Esophagus squamous epithelium (tissue), 5 donors: ENCODE data around the gene MDFI. TPM values are rescaled to one million over a fixed set of nuclear protein-coding genes. Genes with fewer than 3 reads are reported as not detected.
A peak's percentile ranks its signal among the peaks of the same experiment; 100 is the strongest.

Experiments
- DNase-seq: peaks from one replicate; lab custom pipeline; 2025; lab: John Stamatoyannopoulos, UW
- H3K27ac ChIP-seq, 4 donors: fragments of 200-600 bp; sonication (generic); one replicate each; pipeline ENCODE4 v1.5.1; 2016 to 2019; ENCODE audit warnings: mild to moderate bottlenecking in 1 of 4
- H3K27me3 ChIP-seq, 4 donors: fragments of 200-600 bp; sonication (generic); 1 replicate in 3 of 4; 2 replicates in 1 of 4; pipeline versions ENCODE4 v1.5.1 to v1.6.0; 2017 to 2021; ENCODE audit warnings: antibody characterized with exemption in 1 of 4
- H3K36me3 ChIP-seq, 3 donors: fragments of 200-600 bp; sonication (generic); one replicate each; pipeline ENCODE4 v1.5.1; 2016 to 2019
- H3K4me1 ChIP-seq, 3 donors: fragments of 200-600 bp; sonication (generic); one replicate each; pipeline ENCODE4 v1.5.1; 2017 to 2019
- H3K4me3 ChIP-seq, 4 donors: fragments of 200-600 bp; sonication (generic); 1 replicate in 3 of 4; 2 replicates in 1 of 4; pipeline ENCODE4 v1.5.1; 2016 to 2019; ENCODE audit warnings: mild to moderate bottlenecking in 2 of 4, moderate library complexity in 1 of 4
- H3K9me3 ChIP-seq, 3 donors: fragments of 200-600 bp; sonication (generic); one replicate each; pipeline ENCODE4 v1.5.1; 2016 to 2019
- POLR2A ChIP-seq, 4 donors: fragments of 450-650 bp; IDR thresholded peaks; one replicate each; pipeline ENCODE4 v1.6.1; 2017; ENCODE audit warnings: antibody characterized with exemption in 4 of 4, mild to moderate bottlenecking in 4 of 4, moderate library complexity in 3 of 4
- WGBS, 2 donors: methylation state at CpG; one replicate each; pipeline ENCODE4 v1.1.5; 2018; 5-methylcytosine and 5-hydroxymethylcytosine counted together
- intact Hi-C: fragments of 100-400 bp; cut with DNase I; formaldehyde crosslinking; loops from one replicate; pipeline ENCODE4 v1.15.0; 2022
- total RNA-seq, 4 donors: library from RNA; depleted of rRNA; stranded (reverse); fragments of >200 nt; gene quantifications; one replicate each; pipeline ENCODE4 v1.1.0, GENCODE V29; 2016
- TF ChIP-seq, protein P1 (sequence below), 6 experiments: fragments of 450-650 bp in 4 of 6; fragments of 200-600 bp in 2 of 6; sonication (generic) in 2 of 6; IDR thresholded peaks; one replicate each; pipeline ENCODE4 v1.5.1; 2016 to 2019; ENCODE audit warnings: antibody characterized with exemption in 6 of 6, mild to moderate bottlenecking in 4 of 6, moderate library complexity in 4 of 6
- donor health status: DM: yes; HTN: yes; CAD: no.

MDFI gene
- total RNA-seq, 4 donors from 2014 or later, result 50.5 to 105 (median 81.8) TPM

DNA sequence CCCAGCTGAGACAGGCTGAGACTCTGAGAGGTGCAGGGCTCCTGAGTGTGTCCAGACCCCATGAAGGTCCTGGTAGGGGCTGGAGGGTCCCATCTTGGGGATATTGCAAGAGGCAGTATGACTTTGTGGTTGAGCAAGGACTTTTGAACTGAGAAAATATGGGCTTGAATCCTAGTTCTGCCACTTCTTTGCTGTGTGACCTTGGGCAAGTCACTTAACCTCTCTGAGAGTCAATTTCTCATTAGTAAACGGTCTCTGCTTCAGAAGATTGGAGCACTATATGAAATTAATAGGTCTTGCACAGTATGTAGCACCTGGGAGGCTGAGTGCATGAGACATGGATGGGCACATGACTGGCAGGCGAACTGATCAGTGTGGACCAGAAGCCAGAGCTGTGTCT lies 54.5 kb downstream of the MDFI start:
- WGBS, 2 donors, result 25 to 69% methylated on average over 1 to 2 of the region's 2 CpGs
- Histone ChIP-seq H3K4me3 (no peak overlapping the region), H3K27ac (no peak overlapping the region), H3K36me3 (peaks cover 10 to 38% (median 11%) of the 10 kb centered on the region in 3 donors), H3K4me1 (peaks cover 17 to 55% (median 18%) of the 10 kb centered on the region in 3 donors), H3K9me3 (no peaks in the 10 kb centered on the region), H3K27me3 (no peaks in the 10 kb centered on the region)
- TF ChIP-seq, protein P1, sequence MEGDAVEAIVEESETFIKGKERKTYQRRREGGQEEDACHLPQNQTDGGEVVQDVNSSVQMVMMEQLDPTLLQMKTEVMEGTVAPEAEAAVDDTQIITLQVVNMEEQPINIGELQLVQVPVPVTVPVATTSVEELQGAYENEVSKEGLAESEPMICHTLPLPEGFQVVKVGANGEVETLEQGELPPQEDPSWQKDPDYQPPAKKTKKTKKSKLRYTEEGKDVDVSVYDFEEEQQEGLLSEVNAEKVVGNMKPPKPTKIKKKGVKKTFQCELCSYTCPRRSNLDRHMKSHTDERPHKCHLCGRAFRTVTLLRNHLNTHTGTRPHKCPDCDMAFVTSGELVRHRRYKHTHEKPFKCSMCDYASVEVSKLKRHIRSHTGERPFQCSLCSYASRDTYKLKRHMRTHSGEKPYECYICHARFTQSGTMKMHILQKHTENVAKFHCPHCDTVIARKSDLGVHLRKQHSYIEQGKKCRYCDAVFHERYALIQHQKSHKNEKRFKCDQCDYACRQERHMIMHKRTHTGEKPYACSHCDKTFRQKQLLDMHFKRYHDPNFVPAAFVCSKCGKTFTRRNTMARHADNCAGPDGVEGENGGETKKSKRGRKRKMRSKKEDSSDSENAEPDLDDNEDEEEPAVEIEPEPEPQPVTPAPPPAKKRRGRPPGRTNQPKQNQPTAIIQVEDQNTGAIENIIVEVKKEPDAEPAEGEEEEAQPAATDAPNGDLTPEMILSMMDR (IDR thresholded peaks at IDR 0.05), result no peak
- no peak for TF ChIP-seq POLR2A (IDR thresholded peaks at IDR 0.05)
- no peak for DNase-seq
- intact Hi-C loops, result no loop called here

DNA sequence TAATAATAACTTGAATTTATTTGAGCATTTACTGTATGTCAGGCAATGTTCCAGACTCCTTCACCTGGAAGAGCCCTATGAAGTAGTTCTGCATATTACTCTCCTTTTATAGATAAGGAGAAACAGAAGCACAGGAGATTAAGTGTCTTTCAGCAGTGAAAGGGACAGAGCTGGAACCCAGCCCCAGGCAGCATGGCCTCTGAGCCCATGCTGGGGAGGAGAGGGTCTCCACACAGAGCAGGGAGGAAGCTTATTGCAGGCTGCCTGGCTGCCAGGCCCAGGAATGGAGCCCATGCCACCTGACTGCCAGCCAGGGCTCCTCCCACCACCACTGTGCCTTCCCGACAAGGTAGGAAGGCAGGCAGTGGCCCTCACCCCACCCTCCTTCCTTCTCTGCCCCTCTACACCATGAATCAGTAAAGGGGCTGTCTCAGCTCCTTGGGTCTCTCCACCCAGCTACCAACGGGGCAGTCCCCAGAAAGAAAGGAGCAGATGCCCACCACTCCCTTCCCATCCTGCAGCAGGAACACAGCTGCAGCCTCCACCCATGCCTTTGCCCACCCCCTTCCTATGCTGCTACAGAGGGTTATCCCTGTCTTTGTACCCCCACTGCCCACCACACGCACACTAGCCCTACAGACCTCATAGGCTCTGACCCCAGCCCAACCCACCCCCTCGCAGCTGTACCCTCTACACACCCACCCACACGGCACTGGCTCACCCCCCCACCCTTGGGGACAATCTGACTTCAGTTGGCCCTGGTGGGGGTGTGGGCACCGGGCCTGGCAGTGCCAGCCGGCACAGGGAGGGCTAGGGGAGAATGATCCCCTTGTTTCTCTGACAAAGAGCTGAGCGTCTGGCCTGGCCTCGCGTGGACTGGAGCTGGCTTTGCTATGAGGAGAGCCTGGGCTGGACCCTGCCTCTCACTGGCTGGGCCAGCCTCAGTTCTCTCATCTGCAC lies 55.3 kb downstream of the MDFI start:
- DNase-seq, result no peak
- no peaks in the 10 kb centered on the region for H3K27me3 ChIP-seq
- intact Hi-C loops, result no loop called here
- H3K36me3 ChIP-seq, result peaks cover 10 to 38% (median 11%) of the 10 kb centered on the region in 3 donors
- H3K4me3 ChIP-seq, result no peak overlapping the region
- peak overlapping the region in 1 of 4 donors; percentile 28 for H3K27ac ChIP-seq
- 33 to 70% methylated on average over 3 to 9 of the region's 10 CpGs for WGBS, 2 donors
- TF ChIP-seq, protein P1 (IDR thresholded peaks at IDR 0.05), result no peak
- no peak for TF ChIP-seq POLR2A (IDR thresholded peaks at IDR 0.05)
- peaks cover 17 to 52% (median 20%) of the 10 kb centered on the region in 3 donors for H3K4me1 ChIP-seq
- H3K9me3 ChIP-seq, result no peaks in the 10 kb centered on the region

DNA sequence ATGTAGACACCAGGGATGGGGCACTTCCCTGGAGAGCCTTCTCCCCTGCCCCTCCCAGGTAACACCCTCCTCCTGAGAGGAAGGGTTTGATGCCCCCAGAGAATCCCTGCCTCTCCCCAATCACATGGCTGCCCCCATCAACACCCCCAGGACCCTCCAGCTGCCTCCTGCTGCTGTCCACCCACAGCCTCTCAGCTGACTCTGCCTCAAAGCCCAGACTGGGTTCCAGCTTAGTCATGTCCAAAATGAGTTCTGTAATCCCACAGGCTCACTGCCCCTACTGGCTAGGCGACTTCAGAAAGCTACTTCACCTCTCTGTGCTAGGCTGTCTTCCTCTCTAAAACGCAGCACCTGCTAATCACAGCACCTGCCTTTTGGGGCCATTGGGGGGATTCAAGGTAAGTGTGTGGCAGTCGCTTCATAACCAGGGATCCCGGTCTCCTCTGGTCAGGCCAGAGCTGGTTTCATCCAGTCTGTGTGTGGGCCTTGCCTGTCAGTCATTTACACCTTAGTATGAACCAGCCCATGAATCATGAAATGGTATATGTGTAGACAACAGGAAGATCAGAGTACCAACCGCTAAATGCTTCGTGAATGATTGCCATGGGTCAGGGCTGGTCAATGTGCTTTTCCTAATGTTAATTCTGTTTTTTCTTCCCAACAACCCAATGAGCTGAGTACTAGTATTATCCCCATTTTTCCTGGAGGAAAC lies 56.7 kb downstream of the MDFI start:
- peaks cover 10 to 46% (median 15%) of the 10 kb centered on the region in 3 donors for H3K4me1 ChIP-seq
- H3K27ac ChIP-seq, result peak overlapping the region in 1 of 4 donors; percentile 46
- H3K36me3 ChIP-seq, result peaks cover 6 to 32% (median 10%) of the 10 kb centered on the region in 3 donors
- no peaks in the 10 kb centered on the region for H3K9me3 ChIP-seq
- DNase-seq, result no peak
- 77 to 100% methylated on average over 3 to 5 of the region's 6 CpGs for WGBS, 2 donors
- no peaks in the 10 kb centered on the region for H3K27me3 ChIP-seq
- intact Hi-C loops, result no loop called here
- TF ChIP-seq, protein P1 (IDR thresholded peaks at IDR 0.05), result no peak
- no peak for TF ChIP-seq POLR2A (IDR thresholded peaks at IDR 0.05)
- no peak overlapping the region for H3K4me3 ChIP-seq

DNA sequence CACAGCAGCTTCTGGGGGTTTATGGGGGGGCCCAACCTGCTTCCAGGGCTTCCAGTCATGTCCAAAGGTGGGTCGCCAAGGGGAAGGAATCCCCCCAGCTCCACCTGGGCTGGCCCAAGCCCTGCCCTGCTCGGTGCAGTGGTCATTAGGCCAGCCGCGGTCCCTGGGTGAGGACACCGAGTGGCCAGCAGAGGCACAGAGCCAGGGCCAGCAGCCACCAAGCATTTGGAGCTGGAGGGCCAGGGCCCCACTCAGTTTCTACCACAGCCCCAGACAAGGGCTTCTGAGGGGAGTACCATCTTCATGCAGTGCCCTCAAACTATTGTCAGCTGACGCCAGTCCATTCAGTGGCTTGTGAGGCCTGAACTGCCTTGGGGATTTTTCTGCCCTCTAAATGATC lies 57.6 kb downstream of the MDFI start:
- intact Hi-C loops, result no loop called here
- H3K27ac ChIP-seq, result no peak overlapping the region
- DNase-seq, result no peak
- no peaks in the 10 kb centered on the region for H3K9me3 ChIP-seq
- WGBS, 2 donors, result 80 to 94% methylated on average over 1 to 5 of the region's 6 CpGs
- H3K27me3 ChIP-seq, result no peaks in the 10 kb centered on the region
- H3K36me3 ChIP-seq, result peaks cover 0 to 23% (median 4%) of the 10 kb centered on the region in 3 donors
- peaks cover 10 to 46% (median 15%) of the 10 kb centered on the region in 3 donors for H3K4me1 ChIP-seq
- TF ChIP-seq POLR2A (IDR thresholded peaks at IDR 0.05), result no peak
- TF ChIP-seq, protein P1 (IDR thresholded peaks at IDR 0.05), result no peak
- H3K4me3 ChIP-seq, result no peak overlapping the region
